Measurements from ENCODE around the gene MAGOH. TPM values are rescaled to one million over a fixed set of nuclear protein-coding genes. Genes with fewer than 3 reads are reported as not detected.
A peak's percentile ranks its signal among the peaks of the same experiment; 100 is the strongest.

The MAGOH gene
- polyA plus RNA-seq, 1 donor from 2014 or later, result 98.5 TPM

GRCh38 chr1:53258216-53258615 lies 19.9 kb upstream of the MAGOH start:
- peak overlapping the region in 1 of 3 donors; percentile 67 for H3K27ac Mint-ChIP-seq
- no peaks in the 10 kb centered on the region for H3K27me3 Mint-ChIP-seq
- H3K36me3 Mint-ChIP-seq, result peaks cover 7% of the 10 kb centered on the region
- no peaks in the 10 kb centered on the region for H3K9me3 Mint-ChIP-seq
- H3K4me1 Mint-ChIP-seq, result peaks cover 6 to 13% (median 10%) of the 10 kb centered on the region in 3 donors
- no peak overlapping the region for H3K4me3 Mint-ChIP-seq

- H3K27ac Mint-ChIP-seq, result peak overlapping the region in 1 of 3 donors; percentile 67
- H3K4me3 Mint-ChIP-seq, result no peak overlapping the region
- H3K9me3 Mint-ChIP-seq, result no peaks in the 10 kb centered on the region
- H3K36me3 Mint-ChIP-seq, result peaks cover 7% of the 10 kb centered on the region
- no peaks in the 10 kb centered on the region for H3K27me3 Mint-ChIP-seq
- peaks cover 6 to 13% (median 10%) of the 10 kb centered on the region in 3 donors for H3K4me1 Mint-ChIP-seq
Observed at GRCh38 chr1:53257454-53258081, 19.2 kb upstream of the MAGOH start.

GRCh38 chr1:53256511-53257453 lies 18.5 kb upstream of the MAGOH start:
- peaks cover 6 to 13% (median 10%) of the 10 kb centered on the region in 3 donors for H3K4me1 Mint-ChIP-seq
- H3K27ac Mint-ChIP-seq, result no peak overlapping the region
- no peak overlapping the region for H3K4me3 Mint-ChIP-seq
- H3K9me3 Mint-ChIP-seq, result no peaks in the 10 kb centered on the region
- peaks cover 9% of the 10 kb centered on the region for H3K36me3 Mint-ChIP-seq
- no peaks in the 10 kb centered on the region for H3K27me3 Mint-ChIP-seq

DNA sequence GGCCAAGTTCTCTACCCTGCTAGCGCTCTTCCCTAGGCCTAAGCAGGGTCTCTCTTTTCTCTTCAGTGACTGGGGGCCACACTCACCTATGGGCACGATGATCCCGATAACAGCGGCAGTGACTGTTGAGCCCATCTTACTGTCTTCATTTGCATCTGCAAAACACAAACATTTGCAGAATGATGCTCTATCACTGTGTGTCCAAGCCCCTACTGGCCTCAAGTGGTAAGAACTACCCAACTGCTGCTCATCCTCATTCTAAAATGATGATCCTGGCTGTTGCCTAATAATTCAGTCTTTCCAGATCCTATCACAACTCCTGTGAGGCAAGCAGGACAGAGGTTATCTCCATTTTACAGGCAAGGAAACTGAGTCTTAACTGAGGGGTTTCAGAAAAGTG lies 16.7 kb upstream of the MAGOH start:
- Mint-ChIP-seq H3K4me1 (peaks cover 4% of the 10 kb centered on the region in 3 donors), H3K4me3 (no peak overlapping the region), H3K27ac (no peak overlapping the region), H3K36me3 (peaks cover 12% of the 10 kb centered on the region), H3K27me3 (no peaks in the 10 kb centered on the region), H3K9me3 (no peaks in the 10 kb centered on the region)

- no peak overlapping the region for H3K4me3 Mint-ChIP-seq
- H3K27ac Mint-ChIP-seq, result no peak overlapping the region
- peaks cover 0 to 2% (median 0%) of the 10 kb centered on the region in 3 donors for H3K4me1 Mint-ChIP-seq
- H3K27me3 Mint-ChIP-seq, result no peaks in the 10 kb centered on the region
- peaks cover 12% of the 10 kb centered on the region for H3K36me3 Mint-ChIP-seq
- H3K9me3 Mint-ChIP-seq, result no peaks in the 10 kb centered on the region
Observed at GRCh38 chr1:53254011-53254640, 15.8 kb upstream of the MAGOH start.

DNA sequence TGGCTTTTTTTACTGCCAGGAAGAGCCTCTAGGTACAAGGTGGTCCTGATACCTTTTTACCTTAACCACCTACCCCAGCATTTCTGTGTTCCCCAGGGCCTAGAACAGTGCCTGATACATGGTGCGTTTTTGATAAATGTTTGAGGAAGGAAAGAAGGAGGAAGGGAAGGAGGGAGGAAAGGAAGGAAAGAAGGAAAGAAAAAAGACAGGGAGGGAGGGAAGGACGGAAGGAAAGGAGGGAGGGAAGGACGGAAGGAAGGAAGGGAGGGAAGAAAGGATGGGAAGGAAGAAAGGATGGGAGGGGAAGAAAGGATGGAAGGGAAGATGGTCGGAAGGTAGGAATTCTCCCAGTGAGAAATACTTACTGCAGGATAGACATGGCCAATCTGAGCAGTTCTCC lies 12.0 kb upstream of the MAGOH start:
- H3K9me3 Mint-ChIP-seq, result no peaks in the 10 kb centered on the region

GRCh38 chr1:53249706-53250105 lies 11.4 kb upstream of the MAGOH start:
- Mint-ChIP-seq H3K4me3 (no peak overlapping the region), H3K36me3 (peaks cover 13% of the 10 kb centered on the region), H3K4me1 (peaks cover 7 to 25% (median 22%) of the 10 kb centered on the region in 3 donors), H3K27ac (peak overlapping the region in 1 of 3 donors; percentile 12), H3K9me3 (no peaks in the 10 kb centered on the region), H3K27me3 (no peaks in the 10 kb centered on the region)

More for the DNA sequence above, 12.0 kb upstream of the MAGOH start:
- Mint-ChIP-seq H3K27ac (no peak overlapping the region), H3K4me1 (peaks cover 7 to 19% (median 16%) of the 10 kb centered on the region in 3 donors), H3K27me3 (no peaks in the 10 kb centered on the region), H3K4me3 (no peak overlapping the region), H3K36me3 (peaks cover 13% of the 10 kb centered on the region)

DNA sequence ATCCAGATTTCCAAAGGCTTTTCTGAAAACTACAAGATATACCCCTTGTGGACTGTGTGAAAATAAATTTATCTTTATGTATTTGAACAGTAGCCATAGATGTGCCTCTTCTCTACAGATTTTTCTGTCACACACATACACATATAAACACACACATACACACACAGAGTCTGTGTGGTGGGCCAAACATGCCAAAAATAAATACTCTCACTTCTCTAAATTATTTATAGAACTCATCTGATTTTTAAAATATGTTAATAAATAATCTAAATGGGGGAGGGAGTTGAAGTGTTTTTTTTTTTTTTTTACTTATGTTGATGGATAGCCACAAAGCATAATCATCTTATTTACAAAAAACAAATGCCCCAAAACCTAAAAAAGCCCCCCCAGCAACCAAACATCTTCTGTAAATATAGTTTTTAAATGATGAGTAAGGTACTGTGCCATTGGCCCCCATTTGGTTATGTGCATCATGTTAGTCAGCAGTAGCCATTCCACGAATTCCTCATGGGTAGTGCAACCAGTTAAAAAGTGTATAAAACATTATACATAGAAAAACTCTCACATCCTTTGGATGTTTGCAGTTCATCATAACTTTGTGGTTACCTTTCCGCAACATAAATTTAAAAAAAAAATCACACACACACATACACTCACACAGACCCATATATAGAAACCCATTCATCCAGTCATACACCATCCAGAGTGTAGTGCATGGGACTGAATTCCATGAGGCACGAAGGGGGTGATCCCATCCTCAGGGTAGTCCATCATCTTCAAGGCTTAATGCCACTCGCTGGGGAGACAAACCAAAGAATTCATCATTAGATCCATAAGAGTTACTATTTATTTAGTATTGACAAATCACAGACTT lies 8.2 kb upstream of the MAGOH start:
- no peaks in the 10 kb centered on the region for H3K27me3 Mint-ChIP-seq
- H3K36me3 Mint-ChIP-seq, result peaks cover 10% of the 10 kb centered on the region
- H3K9me3 Mint-ChIP-seq, result no peaks in the 10 kb centered on the region
- H3K4me1 Mint-ChIP-seq, result peaks cover 10 to 26% (median 25%) of the 10 kb centered on the region in 3 donors
- no peak overlapping the region for H3K27ac Mint-ChIP-seq
- H3K4me3 Mint-ChIP-seq, result peak overlapping the region in 2 of 4 donors; percentile 39 to 61

GRCh38 chr1:53244141-53244540 lies 5.8 kb upstream of the MAGOH start:
- no peak overlapping the region for H3K4me3 Mint-ChIP-seq

GRCh38 chr1:53242381-53242780 lies 4.1 kb upstream of the MAGOH start:
- Mint-ChIP-seq H3K27me3 (no peaks in the 10 kb centered on the region), H3K27ac (no peak overlapping the region), H3K36me3 (peaks cover 3% of the 10 kb centered on the region), H3K4me1 (peaks cover 17 to 39% (median 28%) of the 10 kb centered on the region in 3 donors), H3K9me3 (no peaks in the 10 kb centered on the region), H3K4me3 (no peak overlapping the region)

More at GRCh38 chr1:53244141-53244540, 5.8 kb upstream of the MAGOH start:
- Mint-ChIP-seq H3K27ac (no peak overlapping the region), H3K27me3 (no peaks in the 10 kb centered on the region), H3K36me3 (peaks cover 3% of the 10 kb centered on the region), H3K9me3 (no peaks in the 10 kb centered on the region), H3K4me1 (peaks cover 9 to 27% (median 25%) of the 10 kb centered on the region in 3 donors)

GRCh38 chr1:53241828-53242227 lies 3.5 kb upstream of the MAGOH start:
- Mint-ChIP-seq H3K4me1 (peaks cover 19 to 36% (median 28%) of the 10 kb centered on the region in 3 donors), H3K36me3 (peaks cover 3% of the 10 kb centered on the region), H3K4me3 (peak overlapping the region in 1 of 4 donors; percentile 2), H3K27me3 (no peaks in the 10 kb centered on the region), H3K9me3 (no peaks in the 10 kb centered on the region), H3K27ac (no peak overlapping the region)

DNA sequence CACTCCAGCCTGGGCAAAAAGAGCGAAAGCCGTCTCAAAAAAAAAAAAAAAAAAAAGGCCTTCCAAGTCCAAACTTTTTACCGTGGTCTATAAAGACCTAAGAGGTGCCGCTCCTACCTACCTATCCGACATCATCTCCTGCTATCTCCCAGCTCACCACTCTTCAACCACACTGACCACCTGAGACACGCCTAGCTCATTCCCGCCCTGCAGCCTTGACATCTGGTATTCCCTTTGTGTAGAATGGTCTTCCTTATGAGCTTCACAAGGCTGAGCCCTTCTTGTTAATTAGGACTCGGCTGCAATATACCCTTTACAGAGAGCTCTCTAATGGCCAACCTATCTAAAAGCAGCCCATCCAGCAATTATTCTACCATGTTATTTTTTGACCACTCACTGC lies 680 bp downstream of the MAGOH start:
- peaks cover 4% of the 10 kb centered on the region for H3K36me3 Mint-ChIP-seq

DNA sequence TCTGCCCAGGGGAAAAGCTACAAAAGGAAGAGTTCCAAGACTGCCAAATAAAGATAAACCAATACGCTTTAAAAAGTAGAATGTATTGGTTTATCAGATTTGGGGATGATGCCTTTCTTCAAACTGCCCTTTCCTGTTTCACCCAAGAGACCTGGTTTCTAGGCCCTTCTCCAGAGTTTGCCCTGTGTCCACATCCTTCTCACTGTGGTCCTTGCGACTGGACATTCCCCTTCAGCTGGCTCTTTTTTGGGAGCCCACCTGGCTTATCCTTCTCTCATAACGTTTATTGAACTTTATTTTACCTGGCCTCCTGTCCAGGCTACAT lies 17.4 kb downstream of the MAGOH start:
- Mint-ChIP-seq H3K27ac (peak overlapping the region; percentile 98 to 99 (median 99)), H3K4me3 (peak overlapping the region; percentile 91 to 98 (median 96)), H3K9me3 (no peaks in the 10 kb centered on the region), H3K27me3 (no peaks in the 10 kb centered on the region), H3K4me1 (peaks cover 3 to 17% (median 15%) of the 10 kb centered on the region in 3 donors), H3K36me3 (no peaks in the 10 kb centered on the region)

More for the DNA sequence above, 680 bp downstream of the MAGOH start:
- no peaks in the 10 kb centered on the region for H3K27me3 Mint-ChIP-seq
- H3K4me1 Mint-ChIP-seq, result peaks cover 16 to 27% (median 19%) of the 10 kb centered on the region in 3 donors
- H3K9me3 Mint-ChIP-seq, result no peaks in the 10 kb centered on the region
- peak overlapping the region; percentile 96 to 99 (median 99) for H3K27ac Mint-ChIP-seq
- peak overlapping the region; percentile 96 to 99 (median 98) for H3K4me3 Mint-ChIP-seq

All from IgD-negative memory B cell (primary cell).